Activated CD4-positive, alpha-beta T cell treated with anti-CD3 and anti-CD28 coated beads, Interleukin-2, amount 50 U/mL, for 48 hours (primary cell): Measurements from ENCODE around the gene FAM3D.

Experiments used
- DNase-seq, 2 experiments: peaks; one replicate each; pipeline ENCODE4 v3.0.0-alpha.2; 2020

Gene FAM3D

DNA sequence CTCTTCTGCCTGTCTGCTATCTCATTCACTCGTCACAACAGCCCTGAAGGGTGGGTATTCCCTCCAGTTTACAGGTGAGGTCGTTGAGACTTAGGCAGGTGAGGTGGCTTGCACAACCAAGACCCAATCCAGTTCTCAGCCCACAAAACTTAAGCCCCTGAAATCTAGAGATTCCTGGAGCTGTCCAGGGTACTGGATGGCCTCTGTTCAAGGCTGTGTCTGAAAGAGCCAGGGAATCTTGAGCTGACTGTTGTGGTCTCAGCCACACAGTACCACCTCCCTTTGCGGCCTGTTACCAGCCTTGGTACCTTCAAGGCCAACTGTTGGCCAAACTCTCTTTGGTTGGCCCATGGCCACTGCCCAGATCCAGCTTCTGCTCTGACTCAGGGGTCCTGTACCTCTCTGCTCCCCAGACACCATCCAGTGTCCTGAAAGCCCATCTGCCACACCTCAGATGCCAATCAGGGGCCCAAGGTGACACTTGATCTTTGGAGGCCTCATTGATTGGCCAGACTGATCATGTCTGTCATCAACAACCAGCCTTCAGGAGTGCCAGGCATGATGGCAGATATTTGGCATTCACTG lies 78.5 kb downstream of the FAM3D start:
- DNase-seq: peak in 1 of 2 experiments; percentile 6

DNA sequence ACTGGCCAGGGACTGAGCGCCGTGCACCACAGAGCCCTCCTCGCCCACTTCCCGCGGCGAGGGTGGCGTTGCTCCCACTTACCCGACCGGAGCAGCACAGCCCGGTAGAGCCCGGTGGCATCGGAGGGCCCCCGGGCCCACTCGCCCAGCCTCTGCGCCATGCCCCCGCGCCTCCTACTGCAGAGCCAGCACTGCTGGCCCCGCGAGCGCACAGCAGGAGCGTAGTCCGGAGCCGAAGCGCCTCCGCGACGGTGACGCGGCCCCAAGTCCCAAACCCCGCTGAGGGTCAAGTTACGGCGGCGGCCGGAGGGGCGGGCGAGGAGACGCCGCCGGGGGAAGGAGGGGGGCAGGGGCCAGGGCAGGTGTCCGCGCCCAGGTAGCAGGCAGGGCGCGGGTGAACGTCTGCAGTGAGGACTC lies 79.8 kb downstream of the FAM3D start:
- DNase-seq: no peak

DNA sequence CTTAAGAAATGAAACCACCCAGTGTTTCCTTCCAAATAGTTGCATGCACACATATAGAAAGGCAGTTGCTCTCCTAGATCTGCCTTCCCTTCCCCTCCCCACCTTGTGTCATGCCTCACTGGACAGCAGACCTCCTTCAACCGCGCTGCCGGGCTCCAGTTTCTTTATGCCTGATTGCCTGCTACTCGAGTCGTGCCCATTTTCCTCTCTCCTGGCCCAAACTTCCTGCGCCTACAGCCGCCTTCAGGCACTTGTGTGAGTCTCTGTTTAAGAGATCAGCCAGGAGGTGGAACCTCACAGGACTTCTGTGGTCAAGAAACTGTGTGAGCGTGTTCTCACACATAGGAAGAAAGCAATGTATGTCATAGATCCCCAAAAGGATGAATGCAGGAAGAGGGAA lies 80.6 kb downstream of the FAM3D start:
- no peak for DNase-seq

GRCh38 chr3:58585005-58585786 lies 81.4 kb downstream of the FAM3D start:
- peak; percentile 62 to 76 for DNase-seq

- peak in 1 of 2 experiments; percentile 2 for DNase-seq
Measured at GRCh38 chr3:58584690-58585004, 81.9 kb downstream of the FAM3D start.
